Central memory CD8-positive, alpha-beta T cell (primary cell): ENCODE measurements around the gene SPTLC3.

Experiments used
- ATAC-seq: fragments of 150-1000 bp; cut with Tn5 transposase; replicated peaks from 2 replicates; pipeline ENCODE4 v1.10.0; 2022; ENCODE audit warnings: mild to moderate bottlenecking, moderate FRiP score, moderate number of reproducible peaks; ENCODE audit not compliant: poor library complexity, severe bottlenecking; ENCODE audit errors: extremely low read depth
- DNase-seq, 2 donors: peaks; one replicate each; pipeline ENCODE4 v3.0.0; 2021; ENCODE audit warnings: low spot score in 2 of 2
- H3K27ac Mint-ChIP-seq: one replicate; pipeline ENCODE4 v1.8.0; 2022; ENCODE audit warnings: low read depth, mild to moderate bottlenecking, moderate library complexity, mixed read lengths
- H3K27me3 Mint-ChIP-seq: one replicate; pipeline ENCODE4 v1.8.0; 2022; ENCODE audit warnings: mixed read lengths
- H3K36me3 Mint-ChIP-seq: one replicate; pipeline ENCODE4 v1.8.0; 2022; ENCODE audit warnings: mild to moderate bottlenecking, moderate library complexity, mixed read lengths; ENCODE audit not compliant: insufficient read depth
- H3K4me1 Mint-ChIP-seq: one replicate; pipeline ENCODE4 v1.8.0; 2022; ENCODE audit warnings: mixed read lengths
- H3K4me3 Mint-ChIP-seq: one replicate; pipeline ENCODE4 v1.8.0; 2022; ENCODE audit warnings: mild to moderate bottlenecking, moderate library complexity, mixed read lengths
- H3K9me3 Mint-ChIP-seq: one replicate; pipeline ENCODE4 v1.8.0; 2022; ENCODE audit warnings: mixed read lengths

SPTLC3 gene

DNA sequence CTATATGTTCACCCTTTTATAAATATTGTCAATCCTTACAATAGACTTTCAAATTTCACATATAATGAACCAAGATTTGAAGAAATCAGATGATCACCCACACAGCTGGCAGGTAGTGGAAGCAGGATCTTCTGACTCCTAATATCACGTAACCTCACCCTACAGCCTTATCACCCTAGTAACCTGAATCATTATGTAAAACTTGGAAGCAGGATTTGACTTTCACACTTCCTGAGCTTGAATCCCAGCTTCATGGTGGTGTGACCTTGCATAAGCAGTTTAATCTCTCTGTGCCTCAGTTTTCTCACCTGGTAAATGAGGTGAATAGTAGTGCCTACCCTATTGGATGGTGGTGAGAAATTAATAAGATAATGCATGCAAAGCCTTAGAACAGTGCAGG, 16.4 kb downstream of the SPTLC3 start:
- Mint-ChIP-seq H3K27me3 (no peaks in the 10 kb centered on the region), H3K9me3 (peaks cover 18% of the 10 kb centered on the region), H3K4me3 (no peak overlapping the region), H3K27ac (no peak overlapping the region), H3K36me3 (no peaks in the 10 kb centered on the region), H3K4me1 (no peaks in the 10 kb centered on the region)
- ATAC-seq (no peak), DNase-seq (no peak)

DNA sequence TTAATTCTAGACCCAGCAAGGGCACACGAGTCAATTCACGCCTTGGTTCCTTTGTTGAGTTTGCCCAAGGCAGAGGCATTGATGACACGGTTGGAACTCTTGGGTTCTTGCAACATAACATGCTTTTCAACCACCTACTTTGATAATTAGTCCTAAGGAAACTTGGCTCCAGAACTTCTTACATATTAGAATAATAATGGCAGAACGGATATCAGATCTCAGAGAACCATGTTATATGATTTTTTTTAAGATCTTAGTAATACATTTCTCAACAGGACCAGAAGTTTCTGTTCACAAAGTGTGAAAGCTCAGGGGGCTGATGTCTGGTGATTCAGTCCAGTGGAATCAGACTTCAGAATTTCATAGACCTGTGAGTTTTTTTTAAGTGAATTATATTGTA, 19.2 kb downstream of the SPTLC3 start:
- DNase-seq (no peak), ATAC-seq (no peak)
- H3K27ac Mint-ChIP-seq = no peak overlapping the region
- H3K36me3 Mint-ChIP-seq = no peaks in the 10 kb centered on the region
- H3K27me3 Mint-ChIP-seq = no peaks in the 10 kb centered on the region
- peaks cover 3% of the 10 kb centered on the region for H3K9me3 Mint-ChIP-seq
- H3K4me1 Mint-ChIP-seq = no peaks in the 10 kb centered on the region
- H3K4me3 Mint-ChIP-seq = no peak overlapping the region

GRCh38 chr20:13028673-13029072, 19.9 kb downstream of the SPTLC3 start:
- no peaks in the 10 kb centered on the region for H3K9me3 Mint-ChIP-seq
- no peak for ATAC-seq
- DNase-seq = no peak
- H3K27me3 Mint-ChIP-seq = no peaks in the 10 kb centered on the region
- no peaks in the 10 kb centered on the region for H3K4me1 Mint-ChIP-seq
- H3K4me3 Mint-ChIP-seq = no peak overlapping the region
- H3K27ac Mint-ChIP-seq = no peak overlapping the region
- no peaks in the 10 kb centered on the region for H3K36me3 Mint-ChIP-seq

DNA sequence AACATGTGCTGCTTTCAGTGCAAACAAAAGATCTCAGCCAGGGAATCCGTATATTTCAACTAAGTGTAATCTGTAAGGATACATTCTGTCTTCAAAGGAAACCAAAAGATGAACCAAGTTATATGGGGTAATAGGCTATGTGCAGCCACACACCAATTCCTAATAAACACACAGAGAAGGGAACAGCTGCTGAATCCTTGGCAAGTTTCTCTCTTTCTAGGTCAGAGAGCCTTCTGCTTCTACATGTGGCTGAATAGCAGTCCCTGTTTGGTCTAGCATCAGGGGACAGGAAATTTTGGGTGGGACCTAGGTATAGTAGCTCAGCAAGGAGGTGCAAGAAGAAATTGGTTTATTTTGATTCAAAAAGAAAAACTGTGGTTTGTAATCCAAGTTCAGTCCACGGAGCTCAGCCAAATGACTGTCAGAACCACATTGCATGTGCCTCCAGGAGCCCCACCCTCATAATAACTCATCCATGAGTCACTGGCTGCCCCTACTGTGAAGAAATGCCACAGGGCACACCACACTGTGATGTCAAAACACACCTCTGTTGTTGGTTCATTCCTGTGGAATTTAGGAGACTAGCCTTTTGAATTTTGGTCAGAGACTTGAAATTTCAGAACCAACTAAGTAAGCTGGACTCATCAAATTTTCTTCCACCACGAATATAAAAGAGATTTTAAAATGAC, 21.1 kb downstream of the SPTLC3 start:
- no peak overlapping the region for H3K4me3 Mint-ChIP-seq
- no peaks in the 10 kb centered on the region for H3K9me3 Mint-ChIP-seq
- H3K4me1 Mint-ChIP-seq = no peaks in the 10 kb centered on the region
- ATAC-seq (no peak), DNase-seq (no peak)
- H3K27ac Mint-ChIP-seq = no peak overlapping the region
- no peaks in the 10 kb centered on the region for H3K36me3 Mint-ChIP-seq
- H3K27me3 Mint-ChIP-seq = no peaks in the 10 kb centered on the region

- ATAC-seq (no peak), DNase-seq (no peak)
- Mint-ChIP-seq H3K4me3 (no peak overlapping the region), H3K27me3 (no peaks in the 10 kb centered on the region), H3K27ac (no peak overlapping the region), H3K36me3 (no peaks in the 10 kb centered on the region), H3K4me1 (no peaks in the 10 kb centered on the region), H3K9me3 (no peaks in the 10 kb centered on the region)
Observed at GRCh38 chr20:13031751-13032150, 23.0 kb downstream of the SPTLC3 start.

DNA sequence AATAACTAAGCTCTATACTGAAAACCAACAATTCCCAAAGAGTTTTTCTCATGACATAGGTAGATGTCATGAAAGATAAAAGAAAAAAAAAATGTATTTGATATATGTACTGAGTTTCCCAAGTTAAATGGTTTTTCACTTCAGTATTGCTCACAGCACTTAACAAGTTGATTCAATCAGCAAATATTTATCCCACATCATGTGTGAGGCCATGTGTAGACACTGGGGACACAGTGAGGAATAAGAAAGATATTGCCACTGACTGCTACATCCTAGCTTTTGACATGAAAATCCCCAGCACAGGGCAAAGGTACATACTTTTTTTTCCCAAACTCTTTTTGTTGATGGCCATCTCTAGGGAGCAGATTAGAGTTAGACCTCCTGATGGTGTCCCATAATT, 25.3 kb downstream of the SPTLC3 start:
- ATAC-seq (no peak), DNase-seq (no peak)
- peaks cover 4% of the 10 kb centered on the region for H3K9me3 Mint-ChIP-seq
- no peaks in the 10 kb centered on the region for H3K27me3 Mint-ChIP-seq
- no peak overlapping the region for H3K4me3 Mint-ChIP-seq
- no peaks in the 10 kb centered on the region for H3K4me1 Mint-ChIP-seq
- no peaks in the 10 kb centered on the region for H3K36me3 Mint-ChIP-seq
- no peak overlapping the region for H3K27ac Mint-ChIP-seq

DNA sequence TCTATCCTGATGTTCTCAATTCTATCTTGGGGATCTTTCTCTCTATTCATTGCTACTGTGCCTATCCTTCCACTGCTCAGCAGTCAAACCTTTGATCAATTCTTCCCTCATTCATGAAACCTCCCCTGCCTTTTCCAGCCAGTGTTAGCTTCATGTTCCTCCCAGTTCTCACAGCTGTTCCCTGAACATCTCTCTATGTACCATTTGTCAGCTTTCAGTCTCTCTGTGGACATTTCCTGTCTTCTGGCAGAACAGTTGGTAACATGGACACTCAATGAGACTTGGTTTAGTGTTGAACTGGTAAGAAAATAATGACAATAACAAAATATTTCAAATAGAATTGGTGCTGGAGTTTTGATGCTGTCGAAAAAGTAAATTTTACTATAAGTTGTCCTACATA, 26.2 kb downstream of the SPTLC3 start:
- Mint-ChIP-seq H3K36me3 (no peaks in the 10 kb centered on the region), H3K27ac (no peak overlapping the region), H3K9me3 (peaks cover 8% of the 10 kb centered on the region), H3K27me3 (no peaks in the 10 kb centered on the region), H3K4me3 (no peak overlapping the region), H3K4me1 (no peaks in the 10 kb centered on the region)
- DNase-seq = no peak
- no peak for ATAC-seq

DNA sequence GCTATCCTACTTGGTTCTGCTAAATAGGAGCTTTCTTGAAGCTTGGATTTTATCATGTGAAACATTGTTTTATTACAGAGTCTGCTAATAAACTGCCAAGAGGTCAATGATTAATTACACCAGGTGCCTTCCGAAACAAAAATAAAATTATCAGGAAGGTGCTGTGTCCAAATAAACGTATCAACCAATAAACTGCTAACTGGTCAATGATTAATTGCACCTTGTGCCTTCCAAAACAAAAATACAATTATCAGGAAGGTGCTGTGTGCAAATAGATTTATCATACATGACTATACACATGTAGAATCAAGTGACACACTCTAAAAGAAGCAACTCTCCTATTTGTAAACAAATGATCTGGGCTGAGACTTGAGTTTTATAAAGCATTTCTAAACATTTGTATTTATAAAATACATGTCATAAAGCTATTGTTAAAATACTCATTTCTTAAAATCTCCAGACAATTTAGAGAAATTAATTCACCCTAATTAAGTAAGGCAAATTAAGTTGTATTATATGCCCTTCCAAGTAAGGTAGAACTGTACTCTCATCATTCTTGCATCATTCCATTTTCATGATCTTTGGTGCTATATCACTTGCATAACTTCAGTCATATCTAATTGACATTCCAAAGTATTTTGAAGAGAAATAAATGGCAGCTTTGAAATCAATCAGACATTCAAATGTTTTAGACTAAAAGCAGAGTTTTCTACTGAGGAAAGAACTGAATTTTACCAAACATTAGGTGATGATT, 26.8 kb downstream of the SPTLC3 start:
- ATAC-seq = no peak
- H3K27me3 Mint-ChIP-seq = no peaks in the 10 kb centered on the region
- H3K27ac Mint-ChIP-seq = no peak overlapping the region

DNA sequence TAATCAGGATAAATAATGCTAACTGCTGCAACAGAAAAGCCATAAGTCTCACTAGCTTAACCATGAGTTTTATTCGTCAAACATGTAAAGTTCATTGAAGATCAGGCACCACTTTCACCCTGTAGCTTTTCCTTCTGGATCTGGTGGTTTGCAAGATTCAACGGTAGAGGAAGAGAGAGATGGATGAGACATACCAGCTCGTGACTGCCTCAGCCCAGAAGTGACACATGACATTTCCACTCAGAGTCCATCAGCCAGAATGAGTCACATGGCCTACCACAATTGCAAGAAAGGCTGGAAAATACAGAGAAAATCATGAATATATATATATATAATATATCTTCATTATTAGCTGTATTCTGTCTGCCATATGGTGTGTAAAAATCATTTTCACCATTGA, 29.0 kb downstream of the SPTLC3 start:
- no peaks in the 10 kb centered on the region for H3K36me3 Mint-ChIP-seq
- no peaks in the 10 kb centered on the region for H3K4me1 Mint-ChIP-seq
- H3K27me3 Mint-ChIP-seq = no peaks in the 10 kb centered on the region
- DNase-seq = no peak
- ATAC-seq = no peak
- H3K9me3 Mint-ChIP-seq = peaks cover 8% of the 10 kb centered on the region
- H3K4me3 Mint-ChIP-seq = no peak overlapping the region
- no peak overlapping the region for H3K27ac Mint-ChIP-seq

More for the DNA sequence above, 26.8 kb downstream of the SPTLC3 start:
- Mint-ChIP-seq H3K36me3 (no peaks in the 10 kb centered on the region), H3K4me1 (no peaks in the 10 kb centered on the region), H3K4me3 (no peak overlapping the region), H3K9me3 (peaks cover 8% of the 10 kb centered on the region)
- DNase-seq = no peak

DNA sequence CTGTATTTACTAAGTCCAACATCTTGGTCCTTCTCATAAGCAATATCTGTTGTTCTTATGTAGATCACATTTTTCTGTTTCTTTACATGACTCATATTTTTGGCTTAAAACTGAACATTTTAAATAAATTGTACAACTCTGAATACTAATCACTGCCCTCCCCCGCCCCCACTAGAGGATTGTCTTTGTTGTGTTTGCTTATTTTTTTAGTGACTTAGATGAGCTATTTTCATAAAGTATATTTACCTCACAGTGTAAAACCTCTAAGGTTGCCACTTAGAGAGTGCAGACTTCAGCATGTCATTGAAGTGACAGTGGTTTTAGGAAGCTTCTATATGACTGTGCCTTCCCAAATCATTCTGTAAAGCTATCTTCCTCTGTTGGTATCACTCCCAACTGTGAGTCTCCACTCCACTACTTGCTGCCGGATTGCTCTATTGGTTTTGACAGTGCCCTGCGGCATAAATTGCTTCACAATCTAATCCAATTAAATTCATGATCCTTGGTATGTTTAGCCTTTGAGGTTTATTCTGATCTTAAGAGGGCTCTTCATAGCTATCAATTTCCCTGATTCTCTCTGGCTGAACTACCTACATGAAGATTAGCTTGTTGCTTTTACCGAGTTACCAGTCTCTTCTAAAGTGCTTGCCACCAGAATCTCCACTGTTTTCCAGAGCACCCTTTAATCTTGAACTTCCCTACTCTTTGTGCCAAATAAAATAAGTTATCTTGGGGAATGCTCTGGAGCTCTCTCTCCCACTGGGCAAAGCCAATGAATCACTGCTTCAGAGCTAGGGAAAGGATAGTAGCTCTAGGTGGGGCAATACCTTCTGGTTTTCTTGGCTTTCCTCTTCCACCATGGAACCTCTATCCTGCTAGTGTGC, 33.0 kb downstream of the SPTLC3 start:
- no peak for DNase-seq
- ATAC-seq = no peak
- Mint-ChIP-seq H3K36me3 (no peaks in the 10 kb centered on the region), H3K27ac (no peak overlapping the region), H3K27me3 (no peaks in the 10 kb centered on the region), H3K9me3 (peaks cover 24% of the 10 kb centered on the region), H3K4me3 (no peak overlapping the region), H3K4me1 (no peaks in the 10 kb centered on the region)

- no peaks in the 10 kb centered on the region for H3K4me1 Mint-ChIP-seq
- no peak for ATAC-seq
- no peak for DNase-seq
- H3K27me3 Mint-ChIP-seq = no peaks in the 10 kb centered on the region
- H3K4me3 Mint-ChIP-seq = no peak overlapping the region
- H3K27ac Mint-ChIP-seq = no peak overlapping the region
- H3K9me3 Mint-ChIP-seq = peaks cover 24% of the 10 kb centered on the region
- no peaks in the 10 kb centered on the region for H3K36me3 Mint-ChIP-seq
Observed at GRCh38 chr20:13042458-13042794, 33.7 kb downstream of the SPTLC3 start.

GRCh38 chr20:13046409-13046808, 37.6 kb downstream of the SPTLC3 start:
- Mint-ChIP-seq H3K4me3 (no peak overlapping the region), H3K27ac (no peak overlapping the region), H3K27me3 (no peaks in the 10 kb centered on the region), H3K36me3 (no peaks in the 10 kb centered on the region), H3K4me1 (no peaks in the 10 kb centered on the region), H3K9me3 (peaks cover 16% of the 10 kb centered on the region)
- ATAC-seq = no peak
- DNase-seq = no peak

DNA sequence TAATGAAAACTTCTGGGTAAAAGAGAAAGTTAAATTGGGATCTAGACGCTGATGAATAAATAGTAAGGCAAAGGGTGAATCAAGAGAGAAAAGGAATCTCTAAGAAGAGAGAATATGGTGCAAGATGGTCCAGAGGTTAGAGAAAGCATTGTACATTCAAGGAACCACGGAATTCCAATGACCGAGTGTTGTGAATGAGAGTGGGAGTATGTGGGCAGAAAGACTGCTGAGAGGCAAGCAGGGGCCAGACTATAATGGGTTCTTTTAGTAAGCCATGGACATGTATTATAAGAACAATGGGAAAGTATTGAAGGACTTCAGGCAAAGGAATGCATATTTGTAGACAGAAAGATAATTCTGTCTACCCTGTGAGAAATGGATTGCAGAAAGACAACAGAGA, 45.2 kb downstream of the SPTLC3 start:
- H3K36me3 Mint-ChIP-seq = no peaks in the 10 kb centered on the region
- H3K27me3 Mint-ChIP-seq = no peaks in the 10 kb centered on the region
- no peak for DNase-seq
- H3K9me3 Mint-ChIP-seq = no peaks in the 10 kb centered on the region
- no peak for ATAC-seq
- no peak overlapping the region for H3K27ac Mint-ChIP-seq
- no peaks in the 10 kb centered on the region for H3K4me1 Mint-ChIP-seq
- H3K4me3 Mint-ChIP-seq = no peak overlapping the region
